Liver (tissue), 9 donors: Measurements from ENCODE around the gene NDUFS6. TPM values are rescaled to one million over a fixed set of nuclear protein-coding genes. Genes with fewer than 3 reads are reported as not detected.

ENCODE experiments used
- DNase-seq: peaks from one replicate; pipeline ENCODE4 v3.0.0-alpha.2; 2017; ENCODE audit warnings: low spot score
- H3K27ac ChIP-seq, 2 donors: one replicate each; pipeline ENCODE4 v1.7.0; 2013; ENCODE audit warnings: inconsistent platforms in 2 of 2, low read length in 2 of 2, control low read depth in 1 of 2, low read depth in 1 of 2, mild to moderate bottlenecking in 1 of 2
- H3K27me3 ChIP-seq, 4 donors: one replicate each; pipeline versions ENCODE4 v1.6.1 to v1.7.0; 2013; ENCODE audit warnings: low read length in 3 of 4, inconsistent platforms in 1 of 4, mild to moderate bottlenecking in 1 of 4, moderate library complexity in 1 of 4; ENCODE audit not compliant: control insufficient read depth in 4 of 4, insufficient read depth in 4 of 4
- H3K36me3 ChIP-seq, 4 donors: one replicate each; pipeline versions ENCODE4 v1.6.1 to v1.7.0; 2013; ENCODE audit warnings: low read length in 3 of 4, mild to moderate bottlenecking in 3 of 4, low read depth in 1 of 4, moderate library complexity in 1 of 4; ENCODE audit not compliant: control insufficient read depth in 4 of 4, insufficient read depth in 3 of 4
- H3K4me1 ChIP-seq, 4 donors: one replicate each; pipeline versions ENCODE4 v1.6.1 to v1.7.0; 2013; ENCODE audit warnings: low read length in 3 of 4, mild to moderate bottlenecking in 3 of 4, moderate library complexity in 1 of 4; ENCODE audit not compliant: control insufficient read depth in 4 of 4, insufficient read depth in 4 of 4
- H3K4me3 ChIP-seq, 3 donors: one replicate each; pipeline versions ENCODE4 v1.6.1 to v1.7.0; 2013; ENCODE audit warnings: low read length in 3 of 3, control low read depth in 1 of 3, low read depth in 1 of 3, mild to moderate bottlenecking in 1 of 3
- H3K9ac ChIP-seq, 2 donors: one replicate each; pipeline ENCODE4 v1.7.0; 2013; ENCODE audit warnings: low read length in 2 of 2, mild to moderate bottlenecking in 2 of 2, moderate library complexity in 2 of 2, control low read depth in 1 of 2, low read depth in 1 of 2
- H3K9me3 ChIP-seq, 4 donors: one replicate each; pipeline versions ENCODE4 v1.6.1 to v1.7.0; 2013; ENCODE audit warnings: low read length in 3 of 4; ENCODE audit not compliant: control insufficient read depth in 4 of 4
- ATF3 ChIP-seq: IDR thresholded peaks from 2 replicates; pipeline ENCODE4 v1.6.1; 2016; ENCODE audit warnings: antibody characterized with exemption
- CTCF ChIP-seq: fragments of 150-350 bp; IDR thresholded peaks from 2 replicates; pipeline ENCODE4 v1.5.1; 2017; ENCODE audit warnings: improper control_type of control experiment, low read depth, low read length; ENCODE audit not compliant: missing input control
- EGR1 ChIP-seq, 2 donors: IDR thresholded peaks; 2 replicates each; pipeline ENCODE4 v1.6.1; 2016 to 2018; ENCODE audit warnings: antibody characterized with exemption in 2 of 2, low read depth in 2 of 2
- FOXA1 ChIP-seq: IDR thresholded peaks from 2 replicates; pipeline ENCODE4 v1.6.1; 2016; ENCODE audit warnings: antibody characterized with exemption
- FOXA2 ChIP-seq: IDR thresholded peaks from 2 replicates; pipeline ENCODE4 v1.6.1; 2016; ENCODE audit warnings: antibody characterized with exemption
- GABPA ChIP-seq, 2 donors: IDR thresholded peaks in 1 of 2; conservative IDR thresholded peaks in 1 of 2; 2 replicates each; pipeline ENCODE4 v1.6.1; 2016; ENCODE audit warnings: antibody characterized with exemption in 2 of 2, mild to moderate bottlenecking in 1 of 2, moderate library complexity in 1 of 2
- HNF4A ChIP-seq, 2 donors: conservative IDR thresholded peaks; 2 replicates each; pipeline ENCODE4 v1.6.1; 2016; ENCODE audit warnings: antibody characterized with exemption in 2 of 2, mild to moderate bottlenecking in 2 of 2
- HNF4G ChIP-seq: IDR thresholded peaks from 2 replicates; pipeline ENCODE4 v1.6.1; 2016; ENCODE audit warnings: antibody characterized with exemption
- JUND ChIP-seq, 2 donors: IDR thresholded peaks; 2 replicates each; pipeline ENCODE4 v1.6.1; 2016; ENCODE audit warnings: antibody characterized with exemption in 2 of 2
- MAX ChIP-seq: IDR thresholded peaks from 2 replicates; pipeline ENCODE4 v1.6.1; 2016; ENCODE audit warnings: antibody characterized with exemption
- NR2F2 ChIP-seq: IDR thresholded peaks from 2 replicates; pipeline ENCODE4 v1.6.1; 2016; ENCODE audit warnings: antibody characterized with exemption
- RAD21 ChIP-seq, 2 donors: IDR thresholded peaks; 2 replicates each; pipeline ENCODE4 v1.6.1; 2016; ENCODE audit warnings: antibody characterized with exemption in 2 of 2, mild to moderate bottlenecking in 2 of 2
- REST ChIP-seq: IDR thresholded peaks from 2 replicates; pipeline ENCODE4 v1.6.1; 2016; ENCODE audit warnings: antibody characterized with exemption, mild to moderate bottlenecking
- RXRA ChIP-seq, 2 donors: IDR thresholded peaks; 2 replicates each; pipeline ENCODE4 v1.6.1; 2017 to 2018; ENCODE audit warnings: antibody characterized with exemption in 2 of 2, mild to moderate bottlenecking in 1 of 2
- SP1 ChIP-seq: IDR thresholded peaks from 2 replicates; pipeline ENCODE4 v1.6.1; 2018; ENCODE audit warnings: antibody characterized with exemption, mild to moderate bottlenecking
- TAF1 ChIP-seq: conservative IDR thresholded peaks from 2 replicates; pipeline ENCODE4 v1.6.1; 2016; ENCODE audit warnings: antibody characterized with exemption, mild to moderate bottlenecking
- YY1 ChIP-seq: IDR thresholded peaks from 2 replicates; pipeline ENCODE4 v1.6.1; 2016; ENCODE audit warnings: antibody characterized with exemption, mild to moderate bottlenecking
- ZBTB33 ChIP-seq: IDR thresholded peaks from 2 replicates; pipeline ENCODE4 v1.6.1; 2016; ENCODE audit warnings: antibody characterized with exemption
- WGBS: extraction: QIAGEN DNeasy Blood & Tissue Kit; methylation state at CpG from one replicate; pipeline ENCODE4 v1.1.7; 2013; 5-methylcytosine and 5-hydroxymethylcytosine counted together
- polyA plus RNA-seq, 2 donors: library from polyadenylated mRNA; stranded (reverse) in 1 of 2; unstranded in 1 of 2; fragments of 200-250 nt in 1 of 2; fragments of >200 nt in 1 of 2; fragmentation: Nextera tagmentation in 1 of 2; extraction: Ambion mirVana in 1 of 2; gene quantifications; one replicate each; pipeline versions ENCODE4 v1.2.1 to v1.2.3, GENCODE V29; 2013 to 2015
- total RNA-seq, 2 donors: library from RNA; depleted of rRNA; stranded (reverse); fragments of >200 nt; gene quantifications; one replicate each; pipeline ENCODE4 v1.2.3, GENCODE V29; 2014
- donor health status: healthy.
- donor health status: healthy.
- donor health status: healthy.
- donor health status: healthy.
- donor health status: healthy.

The NDUFS6 gene
- total and polyA plus RNA-seq, 4 donors = 18.7 to 82.5 (median 47.3) TPM

- Histone ChIP-seq H3K4me1 (no peaks in the 10 kb centered on the region), H3K27ac (no peak overlapping the region), H3K4me3 (no peak overlapping the region), H3K36me3 (peaks cover 19 to 79% (median 56%) of the 10 kb centered on the region in 4 donors), H3K9me3 (no peaks in the 10 kb centered on the region), H3K9ac (no peak overlapping the region), H3K27me3 (no peaks in the 10 kb centered on the region)
- DNase-seq = no peak
- 60% methylated on average over 3 of the region's 3 CpGs for WGBS
- TF ChIP-seq RXRA (IDR thresholded peaks at IDR 0.05) = no peak
- no peak for TF ChIP-seq JUND (IDR thresholded peaks at IDR 0.05)
- TF ChIP-seq SP1 = no peak
- TF ChIP-seq RAD21 (IDR thresholded peaks at IDR 0.05) = no peak
- no peak for TF ChIP-seq EGR1 (IDR thresholded peaks at IDR 0.05; ENCODE audit: low read depth in 2 of 2)
- no peak for TF ChIP-seq TAF1
- no peak for TF ChIP-seq MAX
- TF ChIP-seq ATF3 = no peak
- no peak for TF ChIP-seq HNF4A (conservative IDR thresholded peaks at IDR 0.05)
- TF ChIP-seq REST = no peak
- TF ChIP-seq FOXA2 = no peak
- no peak for TF ChIP-seq YY1
- TF ChIP-seq FOXA1 = no peak
- TF ChIP-seq NR2F2 = no peak
- no peak for TF ChIP-seq HNF4G
- no peak for TF ChIP-seq GABPA (IDR thresholded peaks at IDR 0.05 in 1 of 2, conservative IDR thresholded peaks at IDR 0.05 in 1 of 2)
- TF ChIP-seq CTCF = no peak
Measured at GRCh38 chr5:1808439-1808838, 7.2 kb downstream of the NDUFS6 start.

GRCh38 chr5:1809416-1810035, 8.3 kb downstream of the NDUFS6 start:
- H3K27me3 ChIP-seq = no peaks in the 10 kb centered on the region
- no peaks in the 10 kb centered on the region for H3K9me3 ChIP-seq
- H3K4me3 ChIP-seq = no peak overlapping the region
- H3K4me1 ChIP-seq = no peaks in the 10 kb centered on the region
- peaks cover 20 to 81% (median 61%) of the 10 kb centered on the region in 4 donors for H3K36me3 ChIP-seq
- TF ChIP-seq RXRA (IDR thresholded peaks at IDR 0.05) (no peak), ZBTB33 (no peak), MAX (no peak), EGR1 (IDR thresholded peaks at IDR 0.05; ENCODE audit: low read depth in 2 of 2) (no peak), ATF3 (no peak), HNF4G (no peak), SP1 (no peak)
- 91% methylated on average over 32 of the region's 32 CpGs for WGBS
- H3K9ac ChIP-seq = no peak overlapping the region
- DNase-seq = no peak
- no peak overlapping the region for H3K27ac ChIP-seq
